ENCODE results near the gene THSD7A.

GRCh38 chr7:11412036-11412435 is 420.0 kb downstream of the THSD7A start:
- TF ChIP-seq CTCF (optimal IDR thresholded peaks at IDR 0.05 in 1 of 3, IDR thresholded peaks at IDR 0.05 in 1 of 3, conservative IDR thresholded peaks at IDR 0.05 in 1 of 3; ENCODE audit: extremely low read depth in 1 of 3, insufficient read depth in 2 of 3, low read length in 3 of 3) (no peak), EZH2 (IDR thresholded peaks at IDR 0.05; ENCODE audit: low read length) (no peak)

All from keratinocyte (primary cell).